CD4-positive, alpha-beta T cell (primary cell): ENCODE measurements around the gene SLC37A1. TPM values are rescaled to one million over a fixed set of nuclear protein-coding genes. Genes with fewer than 3 reads are reported as not detected.

ENCODE experiments used
- ATAC-seq: fragments of 200-7000 bp; cut with Tn5 transposase; one replicate; pipeline ENCODE4 v1.10.0; 2022; ENCODE audit warnings: mild to moderate bottlenecking; ENCODE audit not compliant: poor library complexity
- CTCF ChIA-PET: fragments of 350-600 bp; sonication (Branson Sonifier 250); formaldehyde crosslinking; loops from one replicate; lab custom pipeline; 2021; ENCODE audit warnings: antibody characterized with exemption, inconsistent platforms; lab: Charles Lee
- POLR2A ChIA-PET: fragments of 350-600 bp; sonication (Branson Sonifier 250); formaldehyde crosslinking; loops from one replicate; lab custom pipeline; 2021; ENCODE audit warnings: antibody characterized with exemption, inconsistent platforms; lab: Charles Lee
- DNase-seq, 14 experiments: peaks; one replicate each; pipeline ENCODE4 v3.0.0-alpha.2; 2013 to 2020; ENCODE audit warnings: mixed read lengths in 2 of 14
- H3K27ac ChIP-seq, 2 donors: one replicate each; pipeline versions ENCODE4 v1.5.1 to v1.7.0; 2013; ENCODE audit warnings: low read length in 2 of 2, low read depth in 1 of 2, mild to moderate bottlenecking in 1 of 2
- H3K27me3 ChIP-seq, 2 experiments: 1 replicate in 1 of 2; 2 replicates in 1 of 2; pipeline versions ENCODE4 v1.6.1 to v1.7.0; 2013; ENCODE audit warnings: low read length in 2 of 2, control low read depth in 1 of 2, mild to moderate bottlenecking in 1 of 2, moderate library complexity in 1 of 2; ENCODE audit not compliant: insufficient read depth in 2 of 2, control insufficient read depth in 1 of 2
- H3K36me3 ChIP-seq: one replicate; pipeline ENCODE4 v1.6.1; 2013; ENCODE audit warnings: low read length, control low read depth; ENCODE audit not compliant: insufficient read depth
- H3K4me1 ChIP-seq: one replicate; pipeline ENCODE4 v1.6.1; 2013; ENCODE audit warnings: low read length, control low read depth; ENCODE audit not compliant: insufficient read depth
- H3K4me3 ChIP-seq: one replicate; pipeline ENCODE4 v1.5.1; 2013; ENCODE audit warnings: mild to moderate bottlenecking, low read length, moderate library complexity
- H3K9me3 ChIP-seq, 2 experiments: 1 replicate in 1 of 2; 2 replicates in 1 of 2; pipeline versions ENCODE4 v1.6.1 to v1.7.0; 2013; ENCODE audit warnings: low read length in 2 of 2, mild to moderate bottlenecking in 2 of 2, control low read depth in 1 of 2, moderate library complexity in 1 of 2; ENCODE audit not compliant: control insufficient read depth in 1 of 2, insufficient read depth in 1 of 2
- H3K27ac Mint-ChIP-seq: one replicate; pipeline ENCODE4 v1.8.0; 2020; ENCODE audit warnings: mixed read lengths
- H3K27me3 Mint-ChIP-seq: one replicate; pipeline ENCODE4 v1.8.0; 2021; ENCODE audit warnings: mixed read lengths
- H3K36me3 Mint-ChIP-seq: one replicate; pipeline ENCODE4 v1.8.0; 2021; ENCODE audit warnings: low read depth, mixed read lengths
- H3K4me1 Mint-ChIP-seq: one replicate; pipeline ENCODE4 v1.8.0; 2021; ENCODE audit warnings: low read depth, mixed read lengths
- H3K4me3 Mint-ChIP-seq: one replicate; pipeline ENCODE4 v1.8.0; 2020; ENCODE audit warnings: mild to moderate bottlenecking, mixed read lengths
- H3K9me3 Mint-ChIP-seq: one replicate; pipeline ENCODE4 v1.8.0; 2020; ENCODE audit warnings: mixed read lengths
- CTCF ChIP-seq: fragments of 200-600 bp; IDR thresholded peaks from one replicate; pipeline ENCODE4 v1.8.0; 2022; ENCODE audit warnings: antibody characterized with exemption, mild to moderate bottlenecking
- intact Hi-C, 2 experiments: fragments of 100-400 bp; cut with DNase I in 1 of 2; cut with micrococcal nuclease in 1 of 2; formaldehyde crosslinking; loops; one replicate each; pipeline versions ENCODE4 v1.15.1 to v1.9.0; 2023 to 2025; cut with DNase I, micrococcal nuclease
- total RNA-seq, 174 experiments: library from RNA in 2 of 174; stranded (reverse) in 2 of 174; gene quantifications; one replicate each; pipeline ENCODE4 v1.2.3 and lab custom pipeline; 2021 to 2026

SLC37A1 gene
- total RNA-seq, 2 experiments from 2014 or later = 16.4 to 16.7 TPM

- Mint-ChIP-seq H3K4me1 (no peaks in the 10 kb centered on the region), H3K27me3 (no peaks in the 10 kb centered on the region), H3K4me3 (no peak overlapping the region), H3K9me3 (no peaks in the 10 kb centered on the region), H3K27ac (no peak overlapping the region), H3K36me3 (peaks cover 71% of the 10 kb centered on the region)
- Histone ChIP-seq H3K4me3 (no peak overlapping the region), H3K9me3 (no peaks in the 10 kb centered on the region), H3K36me3 (peaks cover 67% of the 10 kb centered on the region), H3K27ac (no peak overlapping the region), H3K27me3 (no peaks in the 10 kb centered on the region), H3K4me1 (peaks cover 11% of the 10 kb centered on the region)
- TF ChIP-seq CTCF = no peak
- DNase-seq = no peak
- POLR2A ChIA-PET = no interaction called here
- no peak for ATAC-seq
- CTCF ChIA-PET = no interaction called here
- intact Hi-C loops = no loop called here
Observed at GRCh38 chr21:42540396-42540795, 26.7 kb downstream of the SLC37A1 start.

- ATAC-seq (no peak), DNase-seq (no peak)
- Mint-ChIP-seq H3K9me3 (no peaks in the 10 kb centered on the region), H3K27me3 (no peaks in the 10 kb centered on the region), H3K4me3 (no peak overlapping the region), H3K36me3 (peaks cover 78% of the 10 kb centered on the region), H3K27ac (no peak overlapping the region), H3K4me1 (no peaks in the 10 kb centered on the region)
- intact Hi-C loops = no loop called here
- ChIA-PET CTCF (no interaction called here), POLR2A (no interaction called here)
- peaks cover 67% of the 10 kb centered on the region for H3K36me3 ChIP-seq
- H3K4me1 ChIP-seq = peaks cover 6% of the 10 kb centered on the region
- H3K4me3 ChIP-seq = no peak overlapping the region
- no peaks in the 10 kb centered on the region for H3K9me3 ChIP-seq
- no peaks in the 10 kb centered on the region for H3K27me3 ChIP-seq
- H3K27ac ChIP-seq = no peak overlapping the region
- no peak for TF ChIP-seq CTCF
Observed at GRCh38 chr21:42541174-42541573, 27.5 kb downstream of the SLC37A1 start.

GRCh38 chr21:42541618-42542017 lies 28.0 kb downstream of the SLC37A1 start:
- Histone ChIP-seq H3K9me3 (no peaks in the 10 kb centered on the region), H3K27ac (no peak overlapping the region), H3K4me1 (peaks cover 6% of the 10 kb centered on the region), H3K4me3 (no peak overlapping the region), H3K36me3 (peaks cover 68% of the 10 kb centered on the region), H3K27me3 (no peaks in the 10 kb centered on the region)
- ATAC-seq = no peak
- TF ChIP-seq CTCF = no peak
- H3K27me3 Mint-ChIP-seq = no peaks in the 10 kb centered on the region
- POLR2A ChIA-PET = no interaction called here
- H3K36me3 Mint-ChIP-seq = peaks cover 77% of the 10 kb centered on the region
- H3K4me1 Mint-ChIP-seq = no peaks in the 10 kb centered on the region
- intact Hi-C loops = no loop called here
- H3K9me3 Mint-ChIP-seq = no peaks in the 10 kb centered on the region
- H3K27ac Mint-ChIP-seq = no peak overlapping the region
- H3K4me3 Mint-ChIP-seq = no peak overlapping the region
- CTCF ChIA-PET = no interaction called here
- no peak for DNase-seq
